Stimulated activated naive CD4-positive, alpha-beta T cell (primary cell): Measurements from ENCODE around the gene REG4.
"Not testable (repeated sequence)": the region's sequence is repeated elsewhere in the genome, so short reads cannot be mapped to it uniquely, and the experiment has no call there.

Source experiments
- DNase-seq, 6 experiments: peaks; one replicate each; lab custom pipeline; 2025; lab: John Stamatoyannopoulos, UW

Gene REG4

GRCh38 chr1:119806489-119806888 is 4.8 kb downstream of the REG4 start:
- no peak for DNase-seq

- DNase-seq, result no peak
Observed at GRCh38 chr1:119805746-119806145, 5.5 kb downstream of the REG4 start.

GRCh38 chr1:119805247-119805646 is 6.0 kb downstream of the REG4 start:
- no peak for DNase-seq

GRCh38 chr1:119799599-119800177 is 11.6 kb downstream of the REG4 start:
- DNase-seq, result peak in 2 of 6 experiments; percentile 4 to 30

GRCh38 chr1:119799003-119799402 is 12.3 kb downstream of the REG4 start:
- DNase-seq, result peak in 3 of 6 experiments; percentile 5 to 30 (median 14)

- DNase-seq, result no peak
Observed at GRCh38 chr1:119797606-119798005, 13.7 kb downstream of the REG4 start.

- no peak for DNase-seq
Observed at GRCh38 chr1:119797162-119797561, 14.1 kb downstream of the REG4 start.

GRCh38 chr1:119795261-119796200 is 15.7 kb downstream of the REG4 start:
- no peak for DNase-seq

- no peak for DNase-seq
Observed at GRCh38 chr1:119794876-119795240, 16.4 kb downstream of the REG4 start.

GRCh38 chr1:119794230-119794875 is 16.9 kb downstream of the REG4 start:
- no peak for DNase-seq

- DNase-seq, result no peak
Observed at GRCh38 chr1:119791377-119791776, 19.9 kb downstream of the REG4 start.

GRCh38 chr1:119790451-119791198 is 20.6 kb downstream of the REG4 start:
- no peak for DNase-seq

- no peak for DNase-seq
Observed at GRCh38 chr1:119787776-119788175, 23.5 kb downstream of the REG4 start.

GRCh38 chr1:119786473-119787050 is 24.7 kb downstream of the REG4 start:
- DNase-seq, result not testable (repeated sequence)

- DNase-seq, result not testable (repeated sequence)
Observed at GRCh38 chr1:119786046-119786445, 25.2 kb downstream of the REG4 start.

GRCh38 chr1:119784191-119784781 is 27.0 kb downstream of the REG4 start:
- DNase-seq, result no peak

GRCh38 chr1:119783354-119784185 is 27.7 kb downstream of the REG4 start:
- no peak for DNase-seq

GRCh38 chr1:119782631-119783325 is 28.5 kb downstream of the REG4 start:
- DNase-seq, result no peak

GRCh38 chr1:119781434-119782210 is 29.6 kb downstream of the REG4 start:
- no peak for DNase-seq
